Fibroblast of lung (primary cell): ENCODE measurements around the gene LIPH.

Experiments
- CTCF ChIP-seq, 2 donors: IDR thresholded peaks in 1 of 2; conservative IDR thresholded peaks in 1 of 2; 1 replicate in 1 of 2; 2 replicates in 1 of 2; pipeline ENCODE4 v1.5.1; 2011 to 2012; ENCODE audit warnings: low read length in 2 of 2, control low read depth in 1 of 2, inconsistent platforms in 1 of 2, low read depth in 1 of 2, mild to moderate bottlenecking in 1 of 2
- EZH2 ChIP-seq: IDR thresholded peaks from 2 replicates; pipeline ENCODE4 v1.5.1; 2012; ENCODE audit warnings: low read length, control low read depth, mild to moderate bottlenecking; ENCODE audit errors: missing control alignments

DNA sequence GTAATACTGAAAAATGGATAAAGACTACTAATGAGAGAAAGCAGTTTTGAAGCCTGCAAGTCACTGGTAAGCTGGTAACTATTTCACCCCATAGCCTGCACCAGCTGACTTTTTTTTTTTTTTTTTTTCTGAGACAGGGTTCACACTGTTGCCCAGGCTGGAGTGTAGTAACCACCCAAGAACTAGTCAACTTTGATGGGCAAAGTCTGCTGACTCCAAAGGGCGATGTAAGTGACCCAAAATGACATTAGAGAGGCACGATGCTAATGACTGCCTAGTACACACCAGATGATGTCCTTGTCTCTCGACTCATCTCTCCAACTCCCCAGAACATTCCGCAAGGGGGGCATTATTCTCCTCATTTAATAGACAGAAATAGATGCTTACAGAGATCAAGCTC lies 40.7 kb downstream of the LIPH start:
- TF ChIP-seq CTCF (conservative IDR thresholded peaks at IDR 0.05 in 1 of 2, IDR thresholded peaks at IDR 0.05 in 1 of 2; ENCODE audit: low read depth in 1 of 2, low read length in 2 of 2) (no peak), EZH2 (no peak)
